HEK293 (cell line): ENCODE data around the gene FAR1.

Source experiments
- AEBP2 ChIP-seq: fragments of 450-650 bp; formaldehyde crosslinking; IDR thresholded peaks from 2 replicates; pipeline ENCODE4 v1.5.1; 2016; ENCODE audit warnings: missing biosample characterization, missing genetic modification characterization, borderline replicate concordance
- BCL11B ChIP-seq: fragments of 450-650 bp; formaldehyde crosslinking; IDR thresholded peaks from 2 replicates; pipeline ENCODE4 v1.5.1; 2016; ENCODE audit warnings: low read depth, missing biosample characterization, missing genetic modification characterization
- FEZF1 ChIP-seq: fragments of 450-650 bp; formaldehyde crosslinking; IDR thresholded peaks from 2 replicates; pipeline ENCODE4 v1.5.1; 2016; ENCODE audit warnings: missing biosample characterization, missing genetic modification characterization
- IKZF3 ChIP-seq: fragments of 450-650 bp; IDR thresholded peaks from 2 replicates; pipeline ENCODE4 v1.5.0; 2018; ENCODE audit warnings: missing biosample characterization, mild to moderate bottlenecking, missing genetic modification characterization, moderate library complexity
- PRDM1 ChIP-seq: fragments of 450-650 bp; formaldehyde crosslinking; IDR thresholded peaks from 2 replicates; pipeline ENCODE4; 2016; ENCODE audit warnings: missing biosample characterization, missing genetic modification characterization
- SETDB1 ChIP-seq: IDR thresholded peaks from one replicate; pipeline ENCODE4 v1.6.1; 2017; ENCODE audit warnings: mild to moderate bottlenecking, low read length, moderate library complexity, mixed read lengths; ENCODE audit not compliant: insufficient read length
- TSHZ1 ChIP-seq: fragments of 450-650 bp; formaldehyde crosslinking; IDR thresholded peaks from 2 replicates; pipeline ENCODE4 v1.5.1; 2016; ENCODE audit warnings: missing biosample characterization, missing genetic modification characterization, borderline replicate concordance
- WT1 ChIP-seq: fragments of 450-650 bp; formaldehyde crosslinking; IDR thresholded peaks from 2 replicates; pipeline ENCODE4 v1.5.1; 2016; ENCODE audit warnings: missing biosample characterization, missing genetic modification characterization
- YY2 ChIP-seq: fragments of 450-650 bp; formaldehyde crosslinking; IDR thresholded peaks from 2 replicates; pipeline ENCODE4 v1.5.1; 2016; ENCODE audit warnings: missing biosample characterization, missing genetic modification characterization
- ZBTB1 ChIP-seq: fragments of 450-650 bp; formaldehyde crosslinking; IDR thresholded peaks from 2 replicates; pipeline ENCODE4 v1.5.1; 2016; ENCODE audit warnings: missing biosample characterization, missing genetic modification characterization
- ZBTB17 ChIP-seq: fragments of 450-650 bp; formaldehyde crosslinking; IDR thresholded peaks from 2 replicates; pipeline ENCODE4 v1.5.1; 2016; ENCODE audit warnings: missing biosample characterization, missing genetic modification characterization
- ZNF157 ChIP-seq: fragments of 450-650 bp; formaldehyde crosslinking; IDR thresholded peaks from 2 replicates; pipeline ENCODE4 v1.5.1; 2016; ENCODE audit warnings: missing biosample characterization, missing genetic modification characterization
- ZNF16 ChIP-seq: fragments of 450-650 bp; formaldehyde crosslinking; IDR thresholded peaks from 2 replicates; pipeline ENCODE4 v1.5.1; 2016; ENCODE audit warnings: low read depth, missing biosample characterization, missing genetic modification characterization
- ZNF239 ChIP-seq: fragments of 450-650 bp; formaldehyde crosslinking; IDR thresholded peaks from 2 replicates; pipeline ENCODE4 v1.5.1; 2016; ENCODE audit warnings: missing biosample characterization, missing genetic modification characterization
- ZNF24 ChIP-seq: fragments of 450-650 bp; formaldehyde crosslinking; IDR thresholded peaks from 2 replicates; pipeline ENCODE4 v1.5.1; 2016; ENCODE audit warnings: missing biosample characterization, missing genetic modification characterization
- ZNF248 ChIP-seq: fragments of 450-650 bp; formaldehyde crosslinking; IDR thresholded peaks from 2 replicates; pipeline ENCODE4 v1.5.1; 2017; ENCODE audit warnings: missing biosample characterization, missing genetic modification characterization
- ZNF302 ChIP-seq: fragments of 450-650 bp; formaldehyde crosslinking; IDR thresholded peaks from 2 replicates; pipeline ENCODE4 v1.5.1; 2016; ENCODE audit warnings: missing biosample characterization, missing genetic modification characterization, low read depth
- ZNF324 ChIP-seq: fragments of 450-650 bp; formaldehyde crosslinking; IDR thresholded peaks from 2 replicates; pipeline ENCODE4 v1.5.1; 2016; ENCODE audit warnings: missing biosample characterization, missing genetic modification characterization
- ZNF341 ChIP-seq: fragments of 450-650 bp; formaldehyde crosslinking; IDR thresholded peaks from 2 replicates; pipeline ENCODE4; 2016; ENCODE audit warnings: low read depth, missing biosample characterization, missing genetic modification characterization
- ZNF362 ChIP-seq: fragments of 450-650 bp; formaldehyde crosslinking; IDR thresholded peaks from 2 replicates; pipeline ENCODE4 v1.5.1; 2016; ENCODE audit warnings: missing biosample characterization, missing genetic modification characterization
- ZNF416 ChIP-seq: fragments of 450-650 bp; formaldehyde crosslinking; IDR thresholded peaks from 2 replicates; pipeline ENCODE4 v1.5.1; 2016; ENCODE audit warnings: missing biosample characterization, missing genetic modification characterization
- ZNF596 ChIP-seq: fragments of 450-650 bp; IDR thresholded peaks from 2 replicates; pipeline ENCODE4 v1.5.0; 2018; ENCODE audit warnings: missing biosample characterization, mild to moderate bottlenecking, missing genetic modification characterization, moderate library complexity
- ZNF629 ChIP-seq: fragments of 450-650 bp; formaldehyde crosslinking; IDR thresholded peaks from 2 replicates; pipeline ENCODE4 v1.5.1; 2017; ENCODE audit warnings: missing biosample characterization, missing genetic modification characterization
- ZNF692 ChIP-seq: fragments of 450-650 bp; formaldehyde crosslinking; IDR thresholded peaks from 2 replicates; pipeline ENCODE4 v1.5.1; 2016; ENCODE audit warnings: missing biosample characterization, missing genetic modification characterization
- ZNF785 ChIP-seq: fragments of 450-650 bp; formaldehyde crosslinking; IDR thresholded peaks from 2 replicates; pipeline ENCODE4 v1.5.1; 2016; ENCODE audit warnings: missing biosample characterization, missing genetic modification characterization
- TF ChIP-seq, protein P1 (sequence below): fragments of 450-650 bp; formaldehyde crosslinking; IDR thresholded peaks from 2 replicates; pipeline ENCODE4 v1.5.1; 2016; ENCODE audit warnings: missing biosample characterization, missing genetic modification characterization
- TF ChIP-seq, protein P2 (sequence below): fragments of 450-650 bp; formaldehyde crosslinking; IDR thresholded peaks from 2 replicates; pipeline ENCODE4 v1.5.1; 2016; ENCODE audit warnings: missing biosample characterization, missing genetic modification characterization
- TF ChIP-seq, protein P3 (sequence below): fragments of 450-650 bp; formaldehyde crosslinking; IDR thresholded peaks from 2 replicates; pipeline ENCODE4 v1.5.1; 2017; ENCODE audit warnings: missing biosample characterization, missing genetic modification characterization

FAR1 gene

DNA sequence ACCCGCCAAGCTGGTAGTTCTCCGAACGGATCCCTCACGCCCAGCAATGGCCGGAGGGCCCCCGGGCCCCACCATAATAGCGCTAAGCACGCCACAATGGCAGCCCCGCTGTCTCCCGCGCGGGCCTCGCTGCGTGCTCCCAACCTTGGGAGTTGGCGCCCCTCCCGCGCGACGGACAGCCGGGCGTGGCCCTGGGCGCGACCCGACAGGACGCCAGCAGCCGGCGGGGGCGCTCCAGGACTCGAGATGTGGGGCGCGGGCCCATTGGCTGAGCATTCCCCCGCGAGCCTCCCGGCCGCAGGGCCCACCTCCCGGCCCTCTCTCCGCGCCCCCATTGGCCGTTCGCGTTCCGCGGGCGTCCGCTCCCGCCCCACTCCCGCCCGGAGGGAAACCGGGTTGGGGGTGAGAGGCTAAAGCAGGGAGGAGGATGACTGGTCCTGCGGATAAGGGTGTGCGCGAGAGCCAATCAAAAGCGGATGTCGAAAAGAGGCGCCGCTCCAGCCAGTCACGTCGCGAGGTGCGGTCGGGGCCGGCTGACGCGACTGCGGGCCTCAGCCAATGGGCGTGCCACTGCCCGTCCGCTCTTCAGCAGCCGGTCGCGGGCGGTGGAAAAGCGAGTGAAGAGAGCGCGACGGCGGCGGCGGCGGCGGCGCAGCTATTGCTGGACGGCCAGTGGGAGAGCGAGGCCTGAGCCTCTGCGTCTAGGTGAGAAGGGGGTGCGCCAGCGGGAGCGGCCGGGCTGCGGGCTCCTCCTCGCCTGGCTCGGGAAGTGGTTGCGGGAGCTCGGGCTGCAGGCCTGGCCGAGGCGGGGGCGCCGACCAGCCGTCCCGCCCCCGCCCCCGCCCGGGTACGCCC, at the start of gene FAR1 (continued):
- TF ChIP-seq SETDB1 (no peak), ZNF362 (tag by site-specific recombination) (no peak), ZNF416 (tag by site-specific recombination) (no peak), ZNF341 (tag by site-specific recombination) (peak; percentile 93), ZNF157 (tag by site-specific recombination) (no peak), TSHZ1 (no peak), ZNF692 (tag by site-specific recombination) (peak; percentile 93), ZNF324 (tag by site-specific recombination) (no peak), ZBTB1 (tag by site-specific recombination) (no peak), ZNF596 (tag by site-specific recombination) (peak; percentile 25; the same call in 1 of the 2 replicates), PRDM1 (tag by site-specific recombination) (no peak), AEBP2 (tag by site-specific recombination) (no peak), FEZF1 (no peak), BCL11B (no peak; the same call in 1 of the 2 replicates), ZNF16 (tag by site-specific recombination) (no peak), ZBTB17 (tag by site-specific recombination) (no peak), ZNF24 (tag by site-specific recombination) (no peak), ZNF629 (no peak), ZNF785 (tag by site-specific recombination) (no peak), YY2 (tag by site-specific recombination) (peak; percentile 75), WT1 (tag by site-specific recombination) (no peak), IKZF3 (tag by site-specific recombination) (no peak), ZNF302 (tag by site-specific recombination) (no peak), ZNF248 (tag by site-specific recombination) (no peak), ZNF239 (no peak)
- TF ChIP-seq, protein P1, sequence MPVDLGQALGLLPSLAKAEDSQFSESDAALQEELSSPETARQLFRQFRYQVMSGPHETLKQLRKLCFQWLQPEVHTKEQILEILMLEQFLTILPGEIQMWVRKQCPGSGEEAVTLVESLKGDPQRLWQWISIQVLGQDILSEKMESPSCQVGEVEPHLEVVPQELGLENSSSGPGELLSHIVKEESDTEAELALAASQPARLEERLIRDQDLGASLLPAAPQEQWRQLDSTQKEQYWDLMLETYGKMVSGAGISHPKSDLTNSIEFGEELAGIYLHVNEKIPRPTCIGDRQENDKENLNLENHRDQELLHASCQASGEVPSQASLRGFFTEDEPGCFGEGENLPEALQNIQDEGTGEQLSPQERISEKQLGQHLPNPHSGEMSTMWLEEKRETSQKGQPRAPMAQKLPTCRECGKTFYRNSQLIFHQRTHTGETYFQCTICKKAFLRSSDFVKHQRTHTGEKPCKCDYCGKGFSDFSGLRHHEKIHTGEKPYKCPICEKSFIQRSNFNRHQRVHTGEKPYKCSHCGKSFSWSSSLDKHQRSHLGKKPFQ (tag by site-specific recombination): no peak
- TF ChIP-seq, protein P2, sequence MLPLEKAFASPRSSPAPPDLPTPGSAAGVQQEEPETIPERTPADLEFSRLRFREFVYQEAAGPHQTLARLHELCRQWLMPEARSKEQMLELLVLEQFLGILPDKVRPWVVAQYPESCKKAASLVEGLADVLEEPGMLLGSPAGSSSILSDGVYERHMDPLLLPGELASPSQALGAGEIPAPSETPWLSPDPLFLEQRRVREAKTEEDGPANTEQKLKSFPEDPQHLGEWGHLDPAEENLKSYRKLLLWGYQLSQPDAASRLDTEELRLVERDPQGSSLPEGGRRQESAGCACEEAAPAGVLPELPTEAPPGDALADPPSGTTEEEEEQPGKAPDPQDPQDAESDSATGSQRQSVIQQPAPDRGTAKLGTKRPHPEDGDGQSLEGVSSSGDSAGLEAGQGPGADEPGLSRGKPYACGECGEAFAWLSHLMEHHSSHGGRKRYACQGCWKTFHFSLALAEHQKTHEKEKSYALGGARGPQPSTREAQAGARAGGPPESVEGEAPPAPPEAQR (tag by site-specific recombination): no peak
- TF ChIP-seq, protein P3, sequence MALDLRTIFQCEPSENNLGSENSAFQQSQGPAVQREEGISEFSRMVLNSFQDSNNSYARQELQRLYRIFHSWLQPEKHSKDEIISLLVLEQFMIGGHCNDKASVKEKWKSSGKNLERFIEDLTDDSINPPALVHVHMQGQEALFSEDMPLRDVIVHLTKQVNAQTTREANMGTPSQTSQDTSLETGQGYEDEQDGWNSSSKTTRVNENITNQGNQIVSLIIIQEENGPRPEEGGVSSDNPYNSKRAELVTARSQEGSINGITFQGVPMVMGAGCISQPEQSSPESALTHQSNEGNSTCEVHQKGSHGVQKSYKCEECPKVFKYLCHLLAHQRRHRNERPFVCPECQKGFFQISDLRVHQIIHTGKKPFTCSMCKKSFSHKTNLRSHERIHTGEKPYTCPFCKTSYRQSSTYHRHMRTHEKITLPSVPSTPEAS (tag by site-specific recombination): no peak
